Limb (tissue), 2 donors: ENCODE data around the gene HTR3B.
A peak's percentile ranks its signal among the peaks of the same experiment; 100 is the strongest.
"Not testable (repeated sequence)": the region's sequence is repeated elsewhere in the genome, so short reads cannot be mapped to it uniquely, and the experiment has no call there.

Source experiments
- DNase-seq, 2 donors: peaks; one replicate each; pipeline ENCODE4 v3.0.0-alpha.2; 2016; ENCODE audit errors: extremely low spot score in 2 of 2

The HTR3B gene

GRCh38 chr11:113942256-113942655 is 37.7 kb downstream of the HTR3B start:
- DNase-seq = no peak

- not testable (repeated sequence) for DNase-seq
Observed at GRCh38 chr11:113946162-113946561, 41.6 kb downstream of the HTR3B start.

GRCh38 chr11:113947994-113948393 is 43.4 kb downstream of the HTR3B start:
- DNase-seq = no peak

GRCh38 chr11:113949891-113950290 is 45.3 kb downstream of the HTR3B start:
- no peak for DNase-seq

- DNase-seq = no peak
Observed at GRCh38 chr11:113951537-113951936, 46.9 kb downstream of the HTR3B start.

- DNase-seq = no peak
Observed at GRCh38 chr11:113952070-113952469, 47.5 kb downstream of the HTR3B start.

GRCh38 chr11:113952588-113952987 is 48.0 kb downstream of the HTR3B start:
- DNase-seq = no peak

GRCh38 chr11:113954235-113954634 is 49.6 kb downstream of the HTR3B start:
- DNase-seq = no peak

GRCh38 chr11:113956986-113957385 is 52.4 kb downstream of the HTR3B start:
- DNase-seq = no peak

GRCh38 chr11:113960702-113961330 is 56.2 kb downstream of the HTR3B start:
- DNase-seq = no peak

- DNase-seq = no peak
Observed at GRCh38 chr11:113967361-113967760, 62.8 kb downstream of the HTR3B start.

- DNase-seq = no peak
Observed at GRCh38 chr11:113971506-113972195, 67.1 kb downstream of the HTR3B start.

GRCh38 chr11:113974741-113975470 is 70.3 kb downstream of the HTR3B start, which contains the start of gene HTR3A:
Gene HTR3A, plus strand, starts transcription at chr11:113975108. Its CDS starts 218 bp downstream, at chr11:113975326.
- DNase-seq = peak; percentile 36 to 70

GRCh38 chr11:113977071-113977490 is 72.5 kb downstream of the HTR3B start:
- DNase-seq = no peak

- no peak for DNase-seq
Observed at GRCh38 chr11:113977701-113978100, 73.1 kb downstream of the HTR3B start.

- no peak for DNase-seq
Observed at GRCh38 chr11:113979431-113979830, 74.8 kb downstream of the HTR3B start.

GRCh38 chr11:113980785-113981184 is 76.2 kb downstream of the HTR3B start:
- no peak for DNase-seq

GRCh38 chr11:113982306-113982705 is 77.7 kb downstream of the HTR3B start:
- no peak for DNase-seq

- DNase-seq = no peak
Observed at GRCh38 chr11:113984781-113985180, 80.2 kb downstream of the HTR3B start.

GRCh38 chr11:113985906-113986305 is 81.3 kb downstream of the HTR3B start:
- DNase-seq = no peak

GRCh38 chr11:113986351-113987140 is 82.0 kb downstream of the HTR3B start:
- no peak for DNase-seq

GRCh38 chr11:113989381-113989780 is 84.8 kb downstream of the HTR3B start:
- no peak for DNase-seq
